ENCODE measurements around the gene DDX4.
"Not testable (repeated sequence)": the region's sequence is repeated elsewhere in the genome, so short reads cannot be mapped to it uniquely, and the experiment has no call there.

The DDX4 gene

GRCh38 chr5:55737793-55738192 is at the start of gene DDX4:
Gene DDX4 (plus strand): TSS chr5:55738061. CDS start chr5:55738964, 903 bp downstream.
- DNase-seq: no peak

DNA sequence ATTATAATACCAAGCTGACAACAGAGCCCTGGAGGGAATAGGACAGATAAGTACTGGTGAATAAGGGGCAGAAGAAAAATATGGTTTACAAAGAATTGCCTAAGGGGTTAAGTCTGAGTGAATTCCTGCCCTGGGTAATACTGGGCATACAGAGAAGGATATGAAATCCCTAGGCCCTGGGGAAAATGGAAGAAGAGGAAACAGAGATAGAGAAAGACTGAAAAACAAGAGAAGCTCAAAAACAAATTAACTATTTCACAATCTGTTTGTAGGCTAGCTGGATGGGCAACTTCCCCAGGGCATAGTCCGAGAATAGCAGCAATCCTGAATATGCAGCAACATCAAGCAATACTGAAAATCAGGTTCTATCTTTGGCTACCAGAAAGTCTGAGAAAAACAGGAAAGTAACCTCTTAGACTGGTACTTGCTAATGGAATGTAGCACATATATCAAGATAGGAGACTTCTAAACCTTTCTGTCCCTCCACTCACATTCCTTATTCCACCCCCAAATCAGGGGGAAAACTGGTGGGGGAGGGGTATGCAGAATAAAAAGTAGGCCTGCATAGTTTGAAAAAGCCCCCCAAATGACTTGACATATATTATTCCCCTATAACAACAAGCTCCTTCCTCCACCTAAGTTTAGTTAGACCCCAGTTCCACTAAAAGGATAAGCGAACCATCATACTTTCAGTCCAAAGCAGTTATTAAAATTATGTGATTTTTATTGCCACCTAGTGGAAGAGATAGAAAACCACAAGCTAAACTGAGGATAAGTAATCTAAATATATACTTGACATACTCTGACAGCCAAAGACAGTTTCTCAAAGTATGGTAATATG is 46.4 kb upstream of the DDX4 start:
- DNase-seq: peak; percentile 54

GRCh38 chr5:55692106-55692417 is 45.8 kb upstream of the DDX4 start:
- no peak for DNase-seq

DNA sequence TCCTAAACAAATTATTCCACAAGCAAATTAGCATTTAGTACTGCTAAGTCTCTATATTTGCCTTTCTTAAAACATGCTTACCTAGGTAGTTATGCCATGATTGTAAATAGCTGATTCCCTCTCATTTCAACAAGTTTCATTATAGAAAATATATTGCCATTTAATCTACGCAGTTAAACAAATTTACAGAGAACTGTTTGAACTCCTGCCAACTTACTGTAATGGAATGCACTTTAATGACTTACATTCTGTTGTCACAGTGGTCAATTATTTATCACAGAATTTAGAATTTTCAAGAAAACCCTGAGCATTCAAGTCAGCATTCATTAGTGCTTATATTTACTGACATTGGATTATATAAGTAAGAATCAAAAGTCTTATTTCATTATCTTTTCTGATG is 45.4 kb upstream of the DDX4 start:
- no peak for DNase-seq

DNA sequence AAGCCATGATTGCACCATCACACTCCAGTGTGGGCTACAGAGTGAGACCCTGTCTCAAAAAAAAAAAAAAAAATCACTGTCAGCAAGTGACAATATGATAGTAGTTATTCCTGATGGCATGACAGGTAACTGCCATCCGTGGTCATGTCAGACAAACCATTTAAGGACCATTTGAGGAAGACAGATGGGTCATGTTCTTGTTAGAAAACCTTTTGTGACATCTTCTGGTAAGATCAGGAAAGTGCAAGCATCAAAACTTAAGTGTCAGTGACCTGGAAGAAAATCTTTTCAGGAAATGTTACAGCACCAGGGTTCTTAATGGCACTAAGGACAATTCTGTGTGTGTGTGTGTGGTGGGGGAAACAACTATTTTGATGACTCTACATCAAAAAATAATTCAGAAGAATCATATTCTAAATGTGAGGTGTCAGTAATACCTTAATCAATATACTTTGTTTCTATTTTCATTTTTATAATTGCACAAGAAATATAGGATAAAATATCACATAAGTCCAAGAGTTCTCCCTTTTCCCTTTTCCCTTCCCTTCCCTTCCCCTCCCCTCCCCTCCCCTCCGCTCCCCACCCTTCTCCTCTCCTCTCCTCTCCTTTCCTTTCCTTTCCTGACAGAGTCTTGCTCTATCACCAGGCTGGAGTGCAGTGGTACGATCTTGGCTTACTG is 43.6 kb upstream of the DDX4 start:
- DNase-seq: peak; percentile 22

DNA sequence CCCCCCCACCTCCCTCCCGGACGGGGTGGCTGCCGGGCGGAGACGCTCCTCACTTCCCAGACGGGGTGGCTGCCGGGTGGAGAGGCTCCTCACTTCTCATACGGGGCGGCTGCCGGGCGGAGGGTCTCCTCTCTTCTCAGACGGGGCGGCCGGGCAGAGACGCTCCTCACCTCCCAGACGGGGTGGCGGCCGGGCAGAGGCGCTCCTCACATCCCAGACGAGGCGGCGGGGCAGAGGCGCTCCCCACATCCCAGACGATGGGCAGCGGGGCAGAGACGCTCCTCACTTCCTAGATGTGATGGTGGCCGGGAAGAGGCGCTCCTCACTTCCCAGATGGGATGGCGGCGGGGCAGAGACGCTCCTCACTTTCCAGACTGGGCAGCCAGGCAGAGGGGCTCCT is 41.2 kb upstream of the DDX4 start:
- DNase-seq: not testable (repeated sequence)

DNA sequence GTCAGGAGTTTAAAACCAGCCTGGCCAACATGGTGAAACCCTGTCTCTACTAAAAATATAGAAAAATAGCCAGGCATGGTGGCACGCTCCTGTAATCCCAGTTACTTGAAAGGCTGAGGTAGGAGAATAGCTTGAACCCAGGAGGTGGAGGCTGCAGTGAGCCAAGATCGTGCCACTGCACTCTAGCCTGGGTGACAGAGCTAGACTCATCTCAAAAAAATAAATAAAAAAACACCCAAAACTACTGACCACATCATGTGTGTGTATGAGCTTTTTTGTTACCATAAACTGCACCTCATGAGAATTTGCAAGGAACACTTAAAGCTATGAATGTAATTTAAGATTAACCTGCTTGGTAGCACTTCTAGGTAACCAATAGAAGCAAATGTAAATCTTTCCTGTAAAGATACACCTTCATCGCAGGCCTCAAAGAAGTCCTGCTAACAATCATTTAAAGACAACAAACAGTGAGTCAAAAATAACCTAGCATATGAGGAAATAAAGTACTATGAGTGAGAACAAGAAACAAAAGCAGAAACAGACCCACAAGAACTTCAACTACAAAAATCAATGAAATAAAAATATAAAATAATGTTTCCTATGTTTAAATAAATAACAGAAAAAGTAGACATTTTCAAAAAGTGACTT is 38.7 kb upstream of the DDX4 start:
- DNase-seq: no peak

- DNase-seq: no peak
Measured at GRCh38 chr5:55700745-55701144, 37.1 kb upstream of the DDX4 start.

DNA sequence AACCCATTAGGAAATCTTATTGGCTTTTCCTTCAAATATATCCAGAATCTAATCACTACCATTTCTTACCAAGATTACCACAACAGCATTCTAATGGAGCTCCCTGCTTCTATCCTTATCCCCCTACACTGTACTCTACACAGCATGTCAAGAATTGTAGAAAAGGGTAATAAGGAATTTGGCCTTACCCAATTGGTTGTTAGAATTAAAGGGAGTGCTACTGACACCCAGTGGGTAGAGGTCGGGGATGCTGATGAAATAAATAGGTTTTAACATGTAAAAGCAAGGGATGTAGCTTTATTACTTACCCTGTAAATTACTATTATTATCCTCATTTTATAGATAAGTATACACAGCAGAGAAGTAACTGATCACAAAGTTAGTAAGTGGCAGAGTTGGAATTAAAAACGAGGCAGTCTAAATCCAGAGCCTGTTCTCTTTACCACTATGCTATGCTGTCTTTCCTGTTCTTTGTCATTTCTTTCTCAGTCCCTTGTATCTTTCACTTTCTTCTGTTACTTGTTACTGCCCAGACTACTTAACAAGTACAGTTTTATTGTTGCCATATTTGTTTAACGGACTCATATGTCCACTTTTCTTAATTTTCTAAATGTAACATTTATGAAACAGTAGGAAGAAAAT is 36.3 kb upstream of the DDX4 start:
- no peak for DNase-seq

GRCh38 chr5:55702598-55703345 is 35.1 kb upstream of the DDX4 start:
- no peak for DNase-seq

GRCh38 chr5:55706230-55706629 is 31.6 kb upstream of the DDX4 start:
- DNase-seq: no peak

- no peak for DNase-seq
Measured at GRCh38 chr5:55708732-55709131, 29.1 kb upstream of the DDX4 start.

- DNase-seq: no peak
Measured at GRCh38 chr5:55711507-55712022, 26.3 kb upstream of the DDX4 start.

- peak; percentile 98 for DNase-seq
Measured at GRCh38 chr5:55712023-55712859, 25.6 kb upstream of the DDX4 start, which contains the start of gene SLC38A9. Gene SLC38A9 (minus strand): TSS chr5:55712324. CDS start chr5:55697958, 14,366 bp downstream.

GRCh38 chr5:55713871-55714270 is 24.0 kb upstream of the DDX4 start:
- no peak for DNase-seq

DNA sequence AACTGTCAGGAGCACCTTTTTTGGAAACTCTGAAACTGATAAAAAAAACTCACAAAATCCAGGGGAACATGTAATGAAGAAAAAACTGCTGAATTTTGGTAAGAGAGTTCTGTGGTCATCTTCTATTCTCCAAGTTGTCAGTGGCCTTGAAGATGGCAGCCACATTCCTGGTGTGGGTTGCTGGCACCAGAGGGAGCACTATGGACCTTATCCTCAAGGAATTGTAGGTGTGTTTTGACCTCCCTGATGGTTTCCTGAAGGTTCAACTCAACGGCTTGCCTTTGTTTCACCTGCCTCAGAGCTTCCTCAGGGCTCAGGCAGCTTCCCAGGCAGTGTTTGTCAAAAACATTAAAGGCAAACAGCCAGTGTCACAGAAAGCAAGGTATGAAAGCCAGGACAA is 23.5 kb upstream of the DDX4 start:
- no peak for DNase-seq

- no peak for DNase-seq
Measured at GRCh38 chr5:55714749-55715148, 23.1 kb upstream of the DDX4 start.

DNA sequence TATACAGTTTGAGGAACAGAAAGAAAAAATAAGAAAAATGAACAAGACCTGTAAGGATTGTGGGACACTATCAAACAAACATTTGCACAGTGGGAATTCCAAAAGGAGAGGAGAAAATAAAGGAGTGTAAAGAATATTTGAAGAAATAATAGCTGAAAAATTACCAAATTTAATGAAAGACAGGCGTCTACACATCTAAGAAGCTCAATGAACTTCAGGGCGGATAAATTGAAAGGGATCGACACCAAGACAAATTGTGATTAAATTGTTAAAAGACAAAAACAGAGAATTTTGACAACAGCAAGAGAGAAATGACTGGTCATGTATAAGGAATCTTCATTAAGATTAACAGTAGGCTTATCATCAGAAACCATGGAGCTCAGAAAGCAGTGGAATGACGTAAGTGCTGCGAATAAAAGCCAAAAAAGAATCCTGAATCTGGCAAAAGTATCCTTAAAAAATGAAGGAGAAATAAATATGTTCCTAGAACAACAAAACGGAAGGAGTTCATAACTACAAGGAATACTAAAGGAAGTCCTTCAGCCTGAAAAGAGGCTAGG is 22.3 kb upstream of the DDX4 start:
- DNase-seq: no peak

GRCh38 chr5:55719026-55719425 is 18.8 kb upstream of the DDX4 start:
- not testable (repeated sequence) for DNase-seq

DNA sequence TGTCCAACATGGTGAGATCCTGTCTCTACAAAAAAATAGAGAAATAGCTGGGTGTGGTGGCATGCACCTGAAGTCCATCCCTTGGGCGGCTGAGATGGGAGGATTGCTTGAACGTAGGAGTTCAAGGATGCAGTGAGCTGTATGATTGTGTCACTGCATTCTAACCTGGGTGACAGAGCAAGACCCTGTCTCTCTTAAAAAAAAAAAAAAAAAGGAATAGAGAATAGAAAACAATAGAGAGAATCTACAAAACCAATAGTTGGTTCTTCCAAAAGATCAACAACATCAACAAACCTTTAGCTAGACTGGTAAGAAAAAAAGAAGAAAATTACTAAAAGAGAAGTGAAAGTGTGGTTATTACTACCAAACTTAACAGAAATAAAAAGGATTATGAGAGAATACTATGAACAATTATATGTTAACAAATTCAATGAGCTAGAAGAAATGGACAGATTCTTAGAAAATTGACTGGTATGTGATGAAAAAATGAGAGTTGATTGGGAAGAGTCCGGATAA is 17.6 kb upstream of the DDX4 start:
- DNase-seq: no peak

GRCh38 chr5:55724281-55724680 is 13.6 kb upstream of the DDX4 start:
- no peak for DNase-seq
